ENCODE measurements around the gene LRRC36.

LRRC36 gene, protein sequence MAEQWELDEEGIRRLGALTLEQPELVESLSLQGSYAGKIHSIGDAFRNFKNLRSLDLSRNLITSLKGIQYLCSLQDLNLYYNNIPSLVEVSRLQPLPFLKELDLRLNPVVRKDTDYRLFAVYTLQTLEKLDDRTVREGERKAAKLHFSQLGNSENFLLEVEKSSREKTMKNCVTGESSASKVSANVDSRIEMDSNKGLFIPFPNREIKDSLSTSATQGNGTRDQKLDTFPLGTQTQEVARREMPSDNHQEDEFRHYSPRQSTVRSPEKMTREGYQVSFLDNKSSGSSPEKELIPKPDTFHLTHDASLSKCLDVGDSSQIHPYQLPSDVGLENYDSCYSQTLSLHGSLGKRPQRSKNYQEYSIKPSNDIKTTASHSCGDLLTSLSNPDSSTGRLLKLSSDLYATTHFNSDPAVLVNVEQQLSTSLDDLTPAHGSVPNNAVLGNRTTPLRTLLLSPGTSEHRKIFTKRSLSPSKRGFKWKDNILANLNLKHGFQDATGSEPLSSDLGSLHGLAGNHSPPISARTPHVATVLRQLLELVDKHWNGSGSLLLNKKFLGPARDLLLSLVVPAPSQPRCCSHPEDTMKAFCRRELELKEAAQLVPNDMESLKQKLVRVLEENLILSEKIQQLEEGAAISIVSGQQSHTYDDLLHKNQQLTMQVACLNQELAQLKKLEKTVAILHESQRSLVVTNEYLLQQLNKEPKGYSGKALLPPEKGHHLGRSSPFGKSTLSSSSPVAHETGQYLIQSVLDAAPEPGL

DNA sequence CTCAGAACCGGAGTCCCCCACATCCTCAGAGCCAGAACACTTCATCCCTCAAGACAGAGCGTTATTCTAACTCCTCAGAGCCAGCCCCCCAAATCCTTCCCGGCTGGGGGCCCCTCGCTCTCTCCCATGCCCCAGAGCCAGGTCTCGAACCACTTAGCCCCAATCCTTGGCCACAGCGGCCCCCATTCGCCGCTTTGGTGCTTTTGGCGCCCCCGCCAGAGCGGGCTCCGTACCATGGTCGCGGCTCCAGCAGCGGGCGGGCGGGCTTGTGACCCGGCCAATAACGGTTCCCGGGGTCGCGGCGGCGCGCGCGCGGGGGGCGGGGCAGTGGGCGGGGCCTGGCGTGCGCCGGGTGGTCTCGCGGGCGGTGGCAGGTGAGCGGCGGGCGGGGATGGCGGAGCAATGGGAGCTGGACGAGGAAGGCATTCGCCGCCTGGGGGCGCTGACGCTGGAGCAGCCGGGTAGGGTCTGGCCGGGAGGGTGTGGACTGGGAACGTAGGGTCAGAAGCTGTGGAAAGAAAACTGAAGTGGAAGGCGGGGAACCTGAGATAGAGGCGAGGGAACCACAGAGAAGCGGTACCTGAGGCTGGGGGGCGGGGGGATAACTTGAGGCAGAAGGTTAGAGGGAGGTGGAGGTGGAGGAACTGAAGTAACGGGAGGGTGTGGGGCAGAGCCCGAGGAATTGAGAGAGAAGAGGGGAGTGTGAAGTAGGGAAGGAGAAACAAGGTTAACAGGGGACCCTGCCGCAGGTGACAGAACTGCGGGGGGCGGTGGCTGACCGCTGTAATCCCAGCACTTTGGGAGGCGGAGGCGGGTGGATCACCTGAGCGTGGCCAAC lies at the start of gene LRRC36, which contains the start of gene KCTD19:
TSS of gene LRRC36 (plus strand) at position 344 of the 838 bp plus-strand sequence. CDS start at position 392, 48 bp downstream.
TSS of gene KCTD19 (minus strand) at position 270 of the 838 bp plus-strand sequence. CDS start at position 236, 34 bp downstream.
- peak; percentile 76 to 81 for DNase-seq (ENCODE audit: low read depth in 2 of 2)

DNA sequence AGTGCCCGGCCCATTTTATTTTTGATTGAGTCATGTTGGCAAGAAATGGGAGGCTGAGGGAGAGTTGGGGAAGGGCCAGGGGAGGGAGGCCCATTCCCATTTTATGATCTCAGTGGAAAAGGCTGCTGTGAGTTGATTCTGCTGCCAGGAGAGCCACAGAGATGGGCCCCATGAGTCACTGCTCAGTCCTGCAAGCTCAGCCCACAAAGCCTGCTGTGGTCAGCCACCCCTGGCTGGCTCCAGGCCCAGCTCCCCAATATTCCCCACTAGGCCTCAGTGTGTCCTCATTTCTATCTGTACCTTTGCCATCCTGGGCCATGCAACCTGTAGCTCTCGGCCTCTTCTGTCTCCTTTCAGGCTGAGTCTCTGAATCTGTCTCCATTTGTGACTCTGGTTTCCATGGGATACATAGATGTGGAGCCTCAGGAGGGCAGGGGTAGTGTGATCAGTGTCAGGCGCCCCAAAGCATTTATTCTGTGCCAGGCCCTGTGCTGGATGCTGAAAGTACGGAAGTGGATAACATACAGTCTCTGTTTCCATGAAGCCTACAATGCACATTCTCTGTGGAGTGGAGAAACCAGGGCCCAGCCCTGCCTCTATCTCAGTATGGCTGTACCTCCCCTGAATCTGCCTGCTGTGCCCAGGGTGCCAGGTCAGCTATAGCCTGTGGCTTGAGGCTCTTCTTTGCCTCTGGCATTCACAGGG lies 49.2 kb upstream of the LRRC36 start:
- peak; percentile 24 to 31 for DNase-seq (ENCODE audit: low read depth in 2 of 2)

DNA sequence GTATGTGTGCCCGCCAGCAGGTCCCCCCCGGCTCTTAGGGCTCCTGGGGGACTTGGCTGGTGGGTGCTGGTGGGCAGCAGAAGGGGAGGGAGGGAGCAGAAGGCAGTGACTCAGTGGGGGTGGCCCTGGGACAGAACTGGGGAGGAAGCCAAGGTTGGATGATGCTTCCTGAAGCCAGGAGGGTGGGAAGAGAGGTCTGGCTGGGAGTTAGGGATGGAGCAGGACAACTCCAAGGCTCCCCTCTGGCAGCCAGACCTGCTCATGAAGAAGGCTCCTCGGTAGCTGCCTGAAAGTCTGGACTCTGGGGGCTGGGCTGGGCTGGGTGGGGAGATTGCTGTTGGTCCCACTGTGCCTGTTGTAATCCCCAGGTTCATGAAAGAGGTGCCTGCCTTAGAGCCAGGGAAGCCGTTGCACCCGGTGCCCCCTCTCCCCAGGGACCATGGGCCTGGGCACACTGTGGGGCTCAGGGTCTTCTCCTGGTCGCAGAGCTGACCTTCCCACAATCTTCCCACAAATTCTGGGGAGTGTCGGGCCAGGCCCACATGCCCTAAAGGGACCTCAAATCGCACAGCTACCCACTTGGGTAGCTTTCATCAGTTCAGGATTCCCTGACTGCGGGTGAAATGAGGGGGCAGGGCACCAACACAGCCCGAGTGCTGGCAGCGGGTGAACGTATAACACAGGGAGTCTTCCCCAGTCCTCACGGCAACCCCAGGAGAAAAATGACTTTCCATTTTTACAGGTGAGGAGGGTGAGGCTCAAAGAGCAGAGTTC lies 48.4 kb upstream of the LRRC36 start:
- DNase-seq (ENCODE audit: low read depth in 2 of 2): no peak

DNA sequence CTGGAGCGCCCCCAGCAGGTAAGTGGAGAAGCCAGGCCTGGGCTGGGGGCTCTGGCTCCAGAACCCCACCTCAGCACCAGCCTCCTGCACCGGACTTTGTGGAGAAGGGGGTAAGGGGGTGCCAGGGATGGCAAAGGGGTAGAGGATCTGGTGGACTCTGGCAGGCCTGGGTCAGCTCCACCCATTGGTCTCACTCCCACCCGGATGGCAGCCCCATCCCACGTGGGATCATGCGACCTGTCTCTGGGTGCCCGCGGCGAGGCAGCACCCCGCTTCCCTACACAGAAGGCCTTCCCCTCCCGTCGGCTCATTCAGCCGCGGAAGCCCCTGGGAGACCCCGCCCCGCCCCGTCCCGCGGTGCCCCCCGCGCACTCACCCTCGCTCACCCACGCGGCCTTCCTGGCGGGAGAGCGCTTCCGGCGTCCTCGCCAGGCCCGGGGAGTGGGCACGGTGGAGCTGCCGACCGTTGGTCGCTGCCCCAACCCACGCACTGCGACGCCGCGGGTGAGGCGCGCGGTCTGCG lies 47.8 kb upstream of the LRRC36 start:
- peak in 1 of 2 donors; percentile 50 for DNase-seq (ENCODE audit: low read depth in 2 of 2)

DNA sequence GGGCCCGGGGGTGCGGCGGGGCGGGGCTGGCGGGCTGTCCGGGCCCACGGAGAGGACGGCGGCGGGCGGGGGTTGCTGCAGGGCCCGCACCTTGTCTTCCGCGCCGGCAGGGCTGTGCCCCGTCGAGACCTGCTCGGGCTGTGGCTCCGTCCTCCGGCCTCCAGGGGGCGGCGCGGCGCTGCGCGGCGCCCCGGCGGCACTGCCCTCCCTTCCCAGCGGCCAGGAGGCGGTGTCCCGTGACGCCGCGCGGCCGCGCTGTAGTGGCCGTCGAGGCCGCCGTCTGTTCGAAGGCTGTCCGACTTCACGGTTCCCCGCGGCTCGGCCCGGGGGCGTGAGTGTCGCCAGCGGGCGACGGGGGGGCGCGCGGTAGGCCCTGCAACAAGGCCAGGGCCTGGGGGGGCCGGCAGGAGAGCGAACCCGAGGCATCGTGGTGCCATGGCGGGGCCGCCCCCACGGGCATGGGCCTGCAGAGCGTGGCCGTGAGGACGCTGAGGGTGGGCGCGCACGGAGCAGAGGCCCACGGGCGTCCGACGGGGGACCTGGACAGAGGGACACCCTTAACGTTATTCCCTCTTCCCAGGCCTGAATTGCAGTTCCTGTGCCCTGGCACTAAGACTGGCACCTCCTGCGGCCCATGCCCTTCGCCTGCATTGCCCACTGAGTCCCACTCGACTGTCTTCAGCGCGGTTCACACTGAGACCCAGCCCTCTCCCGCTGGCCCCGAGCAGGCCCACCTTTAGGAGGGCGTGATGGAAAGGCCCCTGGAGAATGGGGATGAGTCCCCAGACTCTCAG lies 47.1 kb upstream of the LRRC36 start, which contains the start of gene PLEKHG4:
TSS of gene PLEKHG4 (plus strand) at position 237 of the 794 bp plus-strand sequence. CDS start at position 750, 513 bp downstream.
- peak; percentile 77 to 80 for DNase-seq (ENCODE audit: low read depth in 2 of 2)

DNA sequence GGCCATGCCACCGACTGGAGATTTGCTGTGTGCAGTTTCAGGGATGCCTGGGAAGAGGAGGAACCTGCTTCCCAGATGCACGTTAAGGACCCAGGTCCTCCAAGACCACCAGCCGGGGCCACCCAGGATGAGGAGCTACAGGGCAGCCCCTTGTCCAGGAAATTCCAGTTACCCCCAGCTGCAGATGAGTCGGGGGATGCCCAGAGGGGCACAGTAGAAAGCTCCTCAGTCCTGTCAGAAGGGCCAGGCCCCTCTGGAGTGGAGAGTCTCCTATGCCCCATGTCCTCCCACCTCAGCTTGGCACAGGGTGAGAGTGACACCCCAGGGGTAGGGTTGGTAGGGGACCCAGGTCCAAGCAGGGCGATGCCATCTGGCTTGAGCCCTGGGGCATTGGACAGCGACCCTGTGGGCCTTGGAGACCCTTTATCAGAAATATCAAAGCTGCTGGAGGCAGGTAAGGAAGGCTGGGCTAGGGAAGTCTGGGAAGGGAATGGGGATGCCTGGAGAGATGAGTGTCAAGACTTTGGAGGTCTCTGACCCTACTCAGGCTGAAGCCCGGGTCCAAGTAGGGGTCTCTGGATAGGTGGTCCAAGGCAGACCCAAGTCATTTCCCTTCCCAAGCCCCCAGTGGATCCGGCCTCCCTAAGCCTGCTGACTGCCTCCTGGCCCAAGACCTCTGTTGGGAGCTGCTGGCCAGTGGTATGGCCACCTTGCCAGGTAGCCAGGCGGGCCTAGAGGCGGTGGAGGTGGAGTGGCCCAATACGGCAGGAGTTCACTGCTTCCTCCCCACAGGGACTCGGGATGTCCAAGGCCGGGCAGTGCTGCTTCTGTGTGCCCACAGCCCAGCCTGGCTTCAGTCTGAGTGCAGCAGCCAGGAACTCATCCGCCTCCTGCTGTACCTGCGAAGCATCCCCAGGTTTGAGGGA lies 46.3 kb upstream of the LRRC36 start:
- DNase-seq (ENCODE audit: low read depth in 2 of 2): no peak

DNA sequence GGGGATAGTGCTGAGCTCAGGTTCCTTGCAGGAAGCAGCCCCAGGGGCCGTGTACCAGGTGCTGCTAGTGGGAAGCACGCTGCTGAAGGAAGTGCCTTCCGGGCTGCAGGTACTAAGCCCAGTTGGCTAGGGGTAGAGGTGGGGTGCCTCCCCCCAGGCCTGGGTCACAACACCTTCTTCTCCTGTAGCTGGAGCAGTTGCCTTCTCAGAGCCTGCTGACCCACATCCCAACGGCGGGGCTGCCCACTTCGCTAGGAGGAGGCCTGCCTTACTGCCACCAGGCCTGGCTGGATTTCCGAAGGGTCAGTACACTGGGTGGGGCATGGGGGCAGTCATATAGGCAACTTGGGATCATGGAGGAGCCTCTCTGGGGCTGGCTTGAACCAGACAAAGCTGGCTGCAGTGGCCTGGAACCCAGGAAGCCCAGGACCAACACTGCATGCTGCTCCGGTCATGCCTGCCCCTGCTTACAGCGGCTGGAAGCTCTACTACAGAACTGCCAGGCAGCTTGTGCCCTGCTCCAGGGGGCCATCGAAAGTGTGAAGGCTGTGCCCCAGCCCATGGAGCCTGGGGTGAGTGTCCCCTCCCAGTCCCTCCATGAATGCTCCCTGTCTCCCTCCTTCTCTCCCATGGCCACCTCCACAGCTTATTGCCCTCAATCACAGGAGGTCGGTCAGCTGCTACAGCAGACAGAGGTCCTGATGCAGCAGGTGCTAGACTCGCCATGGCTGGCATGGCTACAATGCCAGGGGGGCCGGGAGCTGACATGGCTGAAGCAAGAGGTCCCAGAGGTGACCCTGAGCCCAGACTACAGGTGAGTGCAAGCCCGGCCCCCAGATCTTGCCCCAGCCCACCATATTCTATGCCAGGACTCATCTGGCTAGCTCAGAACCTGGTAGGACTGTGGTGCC lies 44.8 kb upstream of the LRRC36 start:
- DNase-seq (ENCODE audit: low read depth in 2 of 2): no peak

DNA sequence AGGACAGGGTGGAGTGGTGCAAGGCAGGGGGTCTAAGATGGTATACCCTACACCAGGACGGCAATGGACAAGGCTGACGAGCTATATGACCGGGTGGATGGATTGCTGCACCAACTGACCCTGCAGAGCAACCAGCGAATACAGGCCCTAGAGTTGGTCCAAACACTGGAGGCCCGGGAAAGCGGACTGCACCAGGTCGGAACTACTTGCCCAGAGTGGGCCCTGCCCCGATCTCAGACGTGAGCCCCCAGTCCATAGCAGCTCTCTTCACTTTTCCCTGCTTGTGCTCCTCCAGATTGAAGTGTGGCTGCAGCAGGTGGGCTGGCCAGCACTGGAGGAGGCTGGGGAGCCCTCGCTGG lies 44.2 kb upstream of the LRRC36 start:
- DNase-seq (ENCODE audit: low read depth in 2 of 2): no peak

DNA sequence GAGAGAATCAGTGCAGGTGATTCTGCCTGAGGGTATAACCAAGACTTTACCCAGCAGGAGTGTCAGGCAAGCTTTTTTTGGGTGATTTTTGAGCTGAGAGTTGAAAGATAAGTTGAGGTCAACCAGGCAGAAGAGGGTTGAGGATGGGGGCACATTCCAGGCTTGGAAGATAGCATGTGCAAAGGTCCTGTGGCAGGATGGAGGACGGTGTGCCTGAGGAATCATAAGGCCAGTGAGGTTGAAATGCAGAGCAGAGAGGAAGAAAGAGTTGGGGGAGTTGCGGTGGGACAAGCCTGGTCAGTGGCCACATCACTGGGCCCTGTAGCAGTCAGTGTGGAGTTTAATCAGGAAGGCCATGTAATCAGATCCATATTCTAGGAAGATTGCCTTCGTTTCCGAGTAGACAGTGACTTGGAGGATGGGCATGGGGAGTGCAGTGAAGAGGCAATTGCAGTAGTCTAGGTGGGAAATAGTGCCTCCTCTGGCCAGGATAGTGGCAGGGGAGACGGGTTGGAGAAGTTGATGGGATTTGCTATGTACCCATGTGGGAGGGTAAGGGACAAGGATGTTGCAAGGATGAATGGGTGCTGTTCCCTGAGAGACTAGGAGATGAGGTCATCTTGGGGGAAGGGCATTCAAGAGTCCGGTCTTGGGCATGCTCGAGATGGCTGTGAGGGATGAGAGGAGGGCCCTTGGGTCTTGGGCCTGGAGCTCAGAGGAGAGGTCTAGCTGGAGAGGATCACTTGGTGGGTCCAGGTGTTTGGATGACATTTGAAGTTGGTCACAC lies 43.4 kb upstream of the LRRC36 start:
- no peak for DNase-seq (ENCODE audit: low read depth in 2 of 2)

DNA sequence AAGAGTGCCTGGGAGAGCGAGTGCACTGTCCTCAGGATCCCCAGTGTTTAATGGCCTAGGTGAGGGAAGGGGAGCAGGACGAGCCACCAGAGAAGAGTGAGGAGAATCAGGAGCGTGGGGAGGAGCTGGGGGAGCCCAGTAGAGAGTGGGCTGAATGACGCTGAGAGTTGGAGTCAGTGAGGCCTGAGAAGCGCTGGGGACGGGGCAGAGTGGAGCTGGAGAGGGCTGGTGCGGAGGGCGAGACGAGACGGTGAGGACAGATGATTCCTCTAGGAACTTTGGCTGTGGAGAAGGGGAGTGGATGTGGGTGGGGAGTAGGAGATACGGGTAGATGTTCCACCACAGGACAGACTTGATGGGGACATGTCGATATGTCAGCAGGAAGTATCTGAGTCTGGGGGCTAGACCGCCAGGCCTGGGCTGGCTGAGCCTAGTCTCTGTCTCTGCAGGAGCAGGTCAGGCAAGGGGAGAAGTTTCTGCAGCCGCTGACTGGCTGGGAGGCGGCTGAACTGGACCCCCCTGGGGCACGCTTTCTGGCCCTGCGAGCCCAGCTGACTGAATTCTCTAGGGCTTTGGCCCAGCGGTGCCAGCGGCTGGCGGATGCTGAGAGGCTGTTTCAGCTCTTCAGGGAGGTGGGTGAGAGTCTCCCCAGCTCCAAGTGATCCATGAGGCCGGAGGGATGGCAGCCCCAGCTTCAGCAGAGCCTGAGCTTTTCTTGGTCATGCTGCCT lies 42.6 kb upstream of the LRRC36 start:
- no peak for DNase-seq (ENCODE audit: low read depth in 2 of 2)

DNA sequence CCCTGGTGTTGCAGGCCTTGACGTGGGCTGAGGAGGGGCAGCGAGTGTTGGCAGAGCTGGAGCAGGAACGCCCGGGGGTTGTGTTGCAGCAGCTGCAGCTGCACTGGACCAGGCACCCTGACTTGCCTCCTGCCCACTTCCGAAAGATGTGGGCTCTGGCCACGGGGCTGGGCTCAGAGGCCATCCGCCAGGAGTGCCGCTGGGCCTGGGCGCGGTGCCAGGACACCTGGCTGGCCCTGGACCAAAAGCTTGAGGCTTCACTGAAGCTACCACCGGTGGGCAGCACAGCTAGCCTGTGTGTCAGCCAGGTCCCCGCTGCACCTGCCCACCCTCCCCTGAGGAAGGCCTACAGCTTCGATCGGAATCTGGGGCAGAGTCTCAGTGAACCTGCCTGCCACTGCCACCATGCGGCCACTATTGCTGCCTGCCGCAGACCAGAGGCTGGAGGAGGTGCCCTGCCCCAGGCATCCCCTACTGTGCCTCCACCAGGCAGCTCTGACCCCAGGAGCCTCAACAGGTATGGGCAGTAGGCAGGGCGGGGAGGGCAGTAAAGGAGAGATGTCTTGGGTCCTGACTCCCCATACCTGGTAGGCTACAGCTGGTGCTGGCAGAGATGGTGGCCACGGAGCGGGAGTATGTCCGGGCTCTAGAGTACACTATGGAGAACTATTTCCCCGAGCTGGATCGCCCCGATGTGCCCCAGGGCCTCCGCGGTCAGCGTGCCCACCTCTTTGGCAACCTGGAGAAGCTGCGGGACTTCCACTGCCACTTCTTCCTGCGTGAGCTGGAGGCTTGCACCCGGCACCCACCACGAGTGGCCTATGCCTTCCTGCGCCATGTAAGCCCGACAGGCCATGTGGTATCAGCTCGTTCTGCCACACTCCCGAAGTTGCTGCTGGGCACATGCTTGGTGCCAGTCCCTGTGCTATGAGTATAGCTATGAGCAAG lies 41.6 kb upstream of the LRRC36 start:
- DNase-seq (ENCODE audit: low read depth in 2 of 2): no peak

DNA sequence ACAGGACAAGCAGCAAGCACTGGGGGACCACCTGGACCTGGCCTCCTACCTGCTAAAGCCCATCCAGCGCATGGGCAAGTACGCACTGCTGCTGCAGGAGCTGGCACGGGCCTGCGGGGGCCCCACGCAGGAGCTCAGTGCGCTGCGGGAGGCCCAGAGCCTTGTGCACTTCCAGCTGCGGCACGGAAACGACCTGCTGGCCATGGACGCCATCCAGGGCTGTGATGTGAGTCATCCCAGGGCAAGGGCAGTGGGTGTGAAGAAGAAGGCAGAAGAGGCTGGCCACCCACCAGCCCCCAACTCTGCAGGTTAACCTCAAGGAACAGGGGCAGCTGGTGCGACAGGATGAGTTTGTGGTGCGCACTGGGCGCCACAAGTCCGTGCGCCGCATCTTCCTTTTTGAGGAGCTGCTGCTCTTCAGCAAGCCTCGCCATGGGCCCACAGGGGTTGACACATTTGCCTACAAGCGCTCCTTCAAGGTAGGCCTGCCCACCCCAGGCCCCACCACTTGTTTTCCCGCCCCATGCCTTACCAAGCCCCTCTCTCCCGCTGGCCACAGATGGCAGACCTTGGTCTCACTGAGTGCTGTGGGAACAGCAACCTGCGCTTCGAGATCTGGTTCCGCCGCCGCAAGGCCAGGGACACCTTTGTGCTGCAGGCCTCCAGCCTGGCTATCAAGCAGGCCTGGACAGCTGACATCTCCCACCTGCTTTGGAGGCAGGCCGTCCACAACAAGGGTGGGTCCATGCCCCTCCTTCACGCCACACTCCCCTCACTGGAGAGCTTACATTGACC lies 40.0 kb upstream of the LRRC36 start:
- no peak for DNase-seq (ENCODE audit: low read depth in 2 of 2)

DNA sequence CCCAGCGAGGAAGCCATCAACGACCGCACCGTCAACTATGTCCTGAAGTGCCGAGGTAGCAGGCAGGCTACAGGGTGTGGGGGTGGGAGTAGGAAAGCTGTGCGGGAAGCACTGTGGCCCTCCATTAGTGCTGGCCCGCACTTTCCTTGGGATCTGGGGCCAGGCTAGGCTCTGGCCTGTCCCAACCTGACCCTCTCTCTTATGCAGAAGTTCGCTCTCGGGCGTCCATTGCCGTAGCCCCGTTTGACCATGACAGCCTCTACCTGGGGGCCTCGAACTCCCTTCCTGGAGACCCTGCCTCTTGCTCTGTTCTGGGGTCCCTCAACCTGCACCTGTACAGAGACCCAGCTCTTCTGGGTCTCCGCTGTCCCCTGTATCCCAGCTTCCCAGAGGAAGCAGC lies 38.7 kb upstream of the LRRC36 start:
- DNase-seq (ENCODE audit: low read depth in 2 of 2): no peak

DNA sequence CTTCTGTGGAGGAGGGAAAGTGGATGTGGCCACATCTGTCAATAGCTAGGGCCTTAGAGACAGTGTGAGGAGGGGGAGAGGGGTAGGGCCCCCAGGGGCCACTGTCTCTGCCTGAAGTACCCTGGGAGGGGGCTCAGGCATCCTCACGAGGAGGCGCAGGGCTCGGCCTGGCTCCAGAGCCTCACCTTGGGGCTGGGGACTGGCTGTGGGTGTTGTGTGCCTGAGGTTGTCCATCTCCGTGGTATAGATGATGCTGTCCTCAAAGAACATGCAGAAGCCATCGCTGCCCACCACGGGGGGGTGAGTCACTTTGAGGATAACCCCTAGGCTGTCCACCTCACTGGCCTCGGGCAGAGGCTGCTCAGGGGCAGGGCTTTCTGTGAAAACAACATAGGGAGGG lies 35.2 kb upstream of the LRRC36 start:
- DNase-seq (ENCODE audit: low read depth in 2 of 2): no peak

Data from stimulated activated CD8-positive, alpha-beta memory T cell treated with anti-CD3 and anti-CD28 coated beads, Interleukin-15, amount 100 ng/mL, for 48 hours (primary cell).